Uterus (tissue), 2 donors: ENCODE data around the gene AP1S1.

Source experiments
- POLR2A ChIP-seq, 2 donors: fragments of 450-650 bp; IDR thresholded peaks; one replicate each; pipeline ENCODE4 v1.6.1; 2016; ENCODE audit warnings: antibody characterized with exemption in 2 of 2, mild to moderate bottlenecking in 1 of 2, moderate library complexity in 1 of 2
- TF ChIP-seq, protein P1 (sequence below), 4 experiments: fragments of 200-600 bp in 2 of 4; fragments of 450-650 bp in 2 of 4; sonication (generic) in 2 of 4; IDR thresholded peaks; one replicate each; pipeline ENCODE4 v1.5.1; 2016 to 2019; ENCODE audit warnings: antibody characterized with exemption in 4 of 4, mild to moderate bottlenecking in 2 of 4, moderate library complexity in 1 of 4

DNA sequence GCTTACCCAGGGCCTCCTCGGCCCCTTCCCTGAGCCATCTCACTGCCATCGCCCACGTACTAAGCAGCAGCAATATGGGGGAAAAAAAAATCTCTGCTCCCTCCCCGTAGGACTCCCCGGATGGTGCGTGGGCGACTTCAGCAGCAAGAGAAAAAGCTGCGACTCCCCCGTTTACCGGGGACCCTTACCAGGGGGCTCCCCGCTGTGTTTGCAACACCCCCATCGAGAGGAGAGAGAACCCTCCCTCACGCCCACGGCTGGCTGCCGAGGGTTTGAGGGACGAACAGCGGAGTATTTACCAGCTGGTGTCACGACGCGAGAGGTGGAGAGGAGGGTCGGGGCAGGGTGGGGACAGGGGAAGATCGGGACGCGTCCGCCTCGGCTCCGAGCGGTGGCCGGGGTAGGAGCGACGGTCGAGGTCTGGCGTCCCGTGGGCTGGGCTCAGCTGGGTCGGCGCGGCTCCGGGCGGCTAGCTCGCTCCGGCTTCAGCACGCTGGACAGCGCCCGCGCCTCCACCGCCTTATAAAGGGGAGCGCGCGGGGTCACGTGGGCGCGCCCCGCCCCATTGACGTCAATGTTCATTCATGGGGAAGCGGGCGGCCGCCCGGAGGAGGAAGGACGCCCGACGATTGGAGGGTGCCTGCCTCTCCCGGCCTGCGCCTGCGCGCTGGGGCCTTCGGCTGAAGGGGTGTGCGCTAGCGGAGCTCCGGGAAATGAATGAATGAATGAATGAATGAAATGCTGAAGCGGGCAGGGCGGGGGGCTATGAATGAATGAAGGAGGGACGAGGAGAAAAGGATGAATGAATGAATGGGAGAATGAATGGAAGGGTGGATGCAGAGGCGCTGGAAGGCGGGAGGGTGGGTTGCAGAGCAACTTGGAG is 11.0 kb downstream of the AP1S1 start, which contains the start of gene VGF:
- TF ChIP-seq, protein P1, sequence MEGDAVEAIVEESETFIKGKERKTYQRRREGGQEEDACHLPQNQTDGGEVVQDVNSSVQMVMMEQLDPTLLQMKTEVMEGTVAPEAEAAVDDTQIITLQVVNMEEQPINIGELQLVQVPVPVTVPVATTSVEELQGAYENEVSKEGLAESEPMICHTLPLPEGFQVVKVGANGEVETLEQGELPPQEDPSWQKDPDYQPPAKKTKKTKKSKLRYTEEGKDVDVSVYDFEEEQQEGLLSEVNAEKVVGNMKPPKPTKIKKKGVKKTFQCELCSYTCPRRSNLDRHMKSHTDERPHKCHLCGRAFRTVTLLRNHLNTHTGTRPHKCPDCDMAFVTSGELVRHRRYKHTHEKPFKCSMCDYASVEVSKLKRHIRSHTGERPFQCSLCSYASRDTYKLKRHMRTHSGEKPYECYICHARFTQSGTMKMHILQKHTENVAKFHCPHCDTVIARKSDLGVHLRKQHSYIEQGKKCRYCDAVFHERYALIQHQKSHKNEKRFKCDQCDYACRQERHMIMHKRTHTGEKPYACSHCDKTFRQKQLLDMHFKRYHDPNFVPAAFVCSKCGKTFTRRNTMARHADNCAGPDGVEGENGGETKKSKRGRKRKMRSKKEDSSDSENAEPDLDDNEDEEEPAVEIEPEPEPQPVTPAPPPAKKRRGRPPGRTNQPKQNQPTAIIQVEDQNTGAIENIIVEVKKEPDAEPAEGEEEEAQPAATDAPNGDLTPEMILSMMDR (IDR thresholded peaks at IDR 0.05) = no peak
- TF ChIP-seq POLR2A (IDR thresholded peaks at IDR 0.05) = no peak
